Measurements from ENCODE around the gene BANK1. TPM values are rescaled to one million over a fixed set of nuclear protein-coding genes. Genes with fewer than 3 reads are reported as not detected.

The BANK1 gene
- total RNA-seq, 1 experiment from 2014 or later, result 2.4 TPM

DNA sequence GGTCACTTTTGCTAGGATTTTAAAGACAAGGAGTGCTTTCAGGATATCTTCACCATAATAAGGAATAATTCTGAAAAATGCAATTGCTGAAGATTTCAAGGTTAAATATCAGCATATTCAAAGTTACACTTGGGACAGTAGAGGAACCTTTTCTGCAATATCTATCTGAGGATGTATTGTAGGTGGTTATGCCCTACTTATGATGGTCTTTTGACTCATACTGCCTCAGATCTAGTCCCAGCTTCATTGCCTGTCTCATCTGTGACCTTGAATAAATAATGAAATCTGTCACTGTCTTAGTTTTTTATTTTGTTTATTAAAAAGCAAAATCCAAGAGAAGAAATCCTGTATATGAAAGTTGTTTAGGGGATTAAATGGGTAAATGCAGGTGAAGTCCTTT, 2.9 kb downstream of the BANK1 start:
- no peaks in the 10 kb centered on the region for H4K20me1 ChIP-seq (ENCODE audit: insufficient read depth)
- H3K9me3 ChIP-seq (ENCODE audit: control insufficient read depth in 1 of 2, insufficient read depth in 1 of 2, low read depth in 1 of 2, low read length in 2 of 2), result no peaks in the 10 kb centered on the region
- TF ChIP-seq, protein P1, sequence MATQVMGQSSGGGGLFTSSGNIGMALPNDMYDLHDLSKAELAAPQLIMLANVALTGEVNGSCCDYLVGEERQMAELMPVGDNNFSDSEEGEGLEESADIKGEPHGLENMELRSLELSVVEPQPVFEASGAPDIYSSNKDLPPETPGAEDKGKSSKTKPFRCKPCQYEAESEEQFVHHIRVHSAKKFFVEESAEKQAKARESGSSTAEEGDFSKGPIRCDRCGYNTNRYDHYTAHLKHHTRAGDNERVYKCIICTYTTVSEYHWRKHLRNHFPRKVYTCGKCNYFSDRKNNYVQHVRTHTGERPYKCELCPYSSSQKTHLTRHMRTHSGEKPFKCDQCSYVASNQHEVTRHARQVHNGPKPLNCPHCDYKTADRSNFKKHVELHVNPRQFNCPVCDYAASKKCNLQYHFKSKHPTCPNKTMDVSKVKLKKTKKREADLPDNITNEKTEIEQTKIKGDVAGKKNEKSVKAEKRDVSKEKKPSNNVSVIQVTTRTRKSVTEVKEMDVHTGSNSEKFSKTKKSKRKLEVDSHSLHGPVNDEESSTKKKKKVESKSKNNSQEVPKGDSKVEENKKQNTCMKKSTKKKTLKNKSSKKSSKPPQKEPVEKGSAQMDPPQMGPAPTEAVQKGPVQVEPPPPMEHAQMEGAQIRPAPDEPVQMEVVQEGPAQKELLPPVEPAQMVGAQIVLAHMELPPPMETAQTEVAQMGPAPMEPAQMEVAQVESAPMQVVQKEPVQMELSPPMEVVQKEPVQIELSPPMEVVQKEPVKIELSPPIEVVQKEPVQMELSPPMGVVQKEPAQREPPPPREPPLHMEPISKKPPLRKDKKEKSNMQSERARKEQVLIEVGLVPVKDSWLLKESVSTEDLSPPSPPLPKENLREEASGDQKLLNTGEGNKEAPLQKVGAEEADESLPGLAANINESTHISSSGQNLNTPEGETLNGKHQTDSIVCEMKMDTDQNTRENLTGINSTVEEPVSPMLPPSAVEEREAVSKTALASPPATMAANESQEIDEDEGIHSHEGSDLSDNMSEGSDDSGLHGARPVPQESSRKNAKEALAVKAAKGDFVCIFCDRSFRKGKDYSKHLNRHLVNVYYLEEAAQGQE (IDR thresholded peaks at IDR 0.05; ENCODE audit: low read depth), result no peak
- no peak for TF ChIP-seq ZNF274 (IDR thresholded peaks at IDR 0.05; ENCODE audit: low read depth, low read length)
- RAD21 ChIA-PET (ENCODE audit: low non-redundant PET in 1 of 2, low total read pairs in 2 of 2, uncharacterized antibody in 2 of 2, unreplicated experiment in 2 of 2), result no interaction called here
- intact Hi-C loops (cut with micrococcal nuclease), result no loop called here
- H3K36me3 ChIP-seq (ENCODE audit: control insufficient read depth in 1 of 2, insufficient read depth in 2 of 2, low read length in 2 of 2), result no peaks in the 10 kb centered on the region
- H3K4me2 ChIP-seq (ENCODE audit: low read length), result no peak overlapping the region
- CTCF ChIA-PET, result interaction anchor here (0.9 kb wide), 1 partner anchor 637 kb away, joined by 3 read pairs; no protein-coding TSS in a partner anchor
- peak overlapping the region; percentile 25 for H2AFZ ChIP-seq (ENCODE audit: low read depth, low read length, poor library complexity, severe bottlenecking)
- H3K27ac ChIP-seq (ENCODE audit: low read depth, low read length), result no peak overlapping the region
- no TSS peak for BruUV-seq (replicated peaks)
- ATAC-seq (no peak), DNase-seq (ENCODE audit: low read depth, low spot score) (no peak)
- no peaks in the 10 kb centered on the region for H3K9me2 ChIP-seq (ENCODE audit: insufficient read depth)
- H3K79me2 ChIP-seq (ENCODE audit: insufficient read depth, low read length), result no peaks in the 10 kb centered on the region
- H3K4me1 ChIP-seq (ENCODE audit: control insufficient read depth in 1 of 2, insufficient read depth in 2 of 2, low read length in 2 of 2), result peaks cover 22 to 32% of the 10 kb centered on the region in 2 experiments; a peak in 3 of 4 replicates
- no peak overlapping the region for H3K4me3 ChIP-seq (replicated peaks in 1 of 2; ENCODE audit: low read depth in 1 of 2, low read length in 2 of 2)
- H3K27me3 ChIP-seq (ENCODE audit: insufficient read depth, low read length), result no peaks in the 10 kb centered on the region
- POLR2A ChIA-PET, result no interaction called here
- no peak overlapping the region for H3K9ac ChIP-seq (ENCODE audit: low read length)

DNA sequence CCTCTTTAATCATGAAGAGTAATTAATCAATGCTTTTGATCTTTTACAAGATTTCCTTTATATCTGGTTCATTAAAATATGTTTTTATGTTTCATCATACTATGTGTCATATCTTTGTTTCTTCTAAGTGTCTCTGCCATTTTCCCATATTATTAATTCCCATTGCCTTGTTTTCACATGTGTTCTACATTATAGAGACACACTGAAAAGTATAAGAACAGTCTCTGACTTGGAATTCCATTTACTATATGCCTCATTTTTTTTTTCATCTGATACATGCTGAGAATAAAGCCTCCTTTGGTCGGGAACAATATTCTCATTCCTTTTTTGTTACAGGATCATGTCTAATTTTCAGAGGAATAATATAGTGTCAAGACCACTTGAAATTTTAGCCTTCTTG, 4.3 kb downstream of the BANK1 start:
- H3K4me3 ChIP-seq (replicated peaks in 1 of 2; ENCODE audit: low read depth in 1 of 2, low read length in 2 of 2), result no peak overlapping the region
- ChIA-PET RAD21 (ENCODE audit: low non-redundant PET in 1 of 2, low total read pairs in 2 of 2, uncharacterized antibody in 2 of 2, unreplicated experiment in 2 of 2) (no interaction called here), POLR2A (no interaction called here), CTCF (no interaction called here)
- H3K4me2 ChIP-seq (ENCODE audit: low read length), result no peak overlapping the region
- DNase-seq (ENCODE audit: low read depth, low spot score), result no peak
- no peaks in the 10 kb centered on the region for H4K20me1 ChIP-seq (ENCODE audit: insufficient read depth)
- BruUV-seq (replicated peaks), result no TSS peak
- ATAC-seq, result no peak
- no peak overlapping the region for H3K9ac ChIP-seq (ENCODE audit: low read length)
- no peak overlapping the region for H2AFZ ChIP-seq (ENCODE audit: low read depth, low read length, poor library complexity, severe bottlenecking)
- H3K27me3 ChIP-seq (ENCODE audit: insufficient read depth, low read length), result no peaks in the 10 kb centered on the region
- peaks cover 16 to 31% of the 10 kb centered on the region in 2 experiments; a peak in 3 of 4 replicates for H3K4me1 ChIP-seq (ENCODE audit: control insufficient read depth in 1 of 2, insufficient read depth in 2 of 2, low read length in 2 of 2)
- H3K9me3 ChIP-seq (ENCODE audit: control insufficient read depth in 1 of 2, insufficient read depth in 1 of 2, low read depth in 1 of 2, low read length in 2 of 2), result no peaks in the 10 kb centered on the region
- intact Hi-C loops (cut with micrococcal nuclease), result no loop called here
- no peaks in the 10 kb centered on the region for H3K79me2 ChIP-seq (ENCODE audit: insufficient read depth, low read length)
- H3K9me2 ChIP-seq (ENCODE audit: insufficient read depth), result no peaks in the 10 kb centered on the region
- H3K36me3 ChIP-seq (ENCODE audit: control insufficient read depth in 1 of 2, insufficient read depth in 2 of 2, low read length in 2 of 2), result no peaks in the 10 kb centered on the region
- H3K27ac ChIP-seq (ENCODE audit: low read depth, low read length), result no peak overlapping the region
- TF ChIP-seq JUND (IDR thresholded peaks at IDR 0.05), result no peak
- no peak for TF ChIP-seq SP1 (IDR thresholded peaks at IDR 0.05; ENCODE audit: low read depth)
- no peak for TF ChIP-seq RAD21 (IDR thresholded peaks at IDR 0.05; ENCODE audit: low read depth)
- TF ChIP-seq SIN3A (IDR thresholded peaks at IDR 0.05; ENCODE audit: low read depth), result no peak
- TF ChIP-seq ZNF274 (IDR thresholded peaks at IDR 0.05; ENCODE audit: low read depth, low read length), result no peak
- TF ChIP-seq EZH2 (IDR thresholded peaks at IDR 0.05), result no peak
- TF ChIP-seq ELF1 (IDR thresholded peaks at IDR 0.05; ENCODE audit: borderline replicate concordance, low read depth), result no peak
- TF ChIP-seq, protein P2, sequence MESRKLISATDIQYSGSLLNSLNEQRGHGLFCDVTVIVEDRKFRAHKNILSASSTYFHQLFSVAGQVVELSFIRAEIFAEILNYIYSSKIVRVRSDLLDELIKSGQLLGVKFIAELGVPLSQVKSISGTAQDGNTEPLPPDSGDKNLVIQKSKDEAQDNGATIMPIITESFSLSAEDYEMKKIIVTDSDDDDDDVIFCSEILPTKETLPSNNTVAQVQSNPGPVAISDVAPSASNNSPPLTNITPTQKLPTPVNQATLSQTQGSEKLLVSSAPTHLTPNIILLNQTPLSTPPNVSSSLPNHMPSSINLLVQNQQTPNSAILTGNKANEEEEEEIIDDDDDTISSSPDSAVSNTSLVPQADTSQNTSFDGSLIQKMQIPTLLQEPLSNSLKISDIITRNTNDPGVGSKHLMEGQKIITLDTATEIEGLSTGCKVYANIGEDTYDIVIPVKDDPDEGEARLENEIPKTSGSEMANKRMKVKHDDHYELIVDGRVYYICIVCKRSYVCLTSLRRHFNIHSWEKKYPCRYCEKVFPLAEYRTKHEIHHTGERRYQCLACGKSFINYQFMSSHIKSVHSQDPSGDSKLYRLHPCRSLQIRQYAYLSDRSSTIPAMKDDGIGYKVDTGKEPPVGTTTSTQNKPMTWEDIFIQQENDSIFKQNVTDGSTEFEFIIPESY (IDR thresholded peaks at IDR 0.05; ENCODE audit: extremely low read depth, insufficient replicate concordance, low read length), result no peak

Data from HCT116 (cell line).